KOPT-K1 (cell line): ENCODE results near the gene TMEM63B.
"Not testable (repeated sequence)": the region's sequence is repeated elsewhere in the genome, so short reads cannot be mapped to it uniquely, and the experiment has no call there.

Experiments used
- H3K27ac ChIP-seq: fragments of 200-600 bp; sonication (generic); 2 replicates; pipeline ENCODE4 v1.5.1; 2016; ENCODE audit warnings: antibody characterized with exemption, mild to moderate bottlenecking, low read depth, low read length; ENCODE audit not compliant: poor library complexity, severe bottlenecking
- H3K36me3 ChIP-seq: fragments of 200-600 bp; sonication (generic); 2 replicates; pipeline ENCODE4 v1.5.1; 2017; ENCODE audit warnings: antibody characterized with exemption, mild to moderate bottlenecking, low read length, moderate library complexity; ENCODE audit not compliant: insufficient read depth
- H3K9me3 ChIP-seq: fragments of 200-600 bp; sonication (generic); 2 replicates; pipeline ENCODE4 v1.5.1; 2017; ENCODE audit warnings: antibody characterized with exemption, low read length, mild to moderate bottlenecking; ENCODE audit not compliant: insufficient read depth, poor library complexity, severe bottlenecking

Gene TMEM63B

GRCh38 chr6:44090465-44090864 lies 36.9 kb upstream of the TMEM63B start:
- Histone ChIP-seq H3K27ac (no peak overlapping the region), H3K9me3 (no peaks in the 10 kb centered on the region), H3K36me3 (peaks cover 16% of the 10 kb centered on the region; the same call in 1 of the 2 replicates)

- H3K36me3 ChIP-seq = peaks cover 16% of the 10 kb centered on the region; the same call in 1 of the 2 replicates
- H3K27ac ChIP-seq, H3K9me3 ChIP-seq: not testable (repeated sequence)
Measured at GRCh38 chr6:44091356-44091755, 36.0 kb upstream of the TMEM63B start.

- H3K9me3 ChIP-seq = no peaks in the 10 kb centered on the region
- H3K36me3 ChIP-seq = peaks cover 16% of the 10 kb centered on the region; the same call in 1 of the 2 replicates
- H3K27ac ChIP-seq = no peak overlapping the region
Measured at GRCh38 chr6:44091981-44092884, 35.1 kb upstream of the TMEM63B start.

GRCh38 chr6:44093066-44093465 lies 34.3 kb upstream of the TMEM63B start:
- H3K36me3 ChIP-seq = peaks cover 16% of the 10 kb centered on the region; the same call in 1 of the 2 replicates
- H3K9me3 ChIP-seq = no peaks in the 10 kb centered on the region
- H3K27ac ChIP-seq = no peak overlapping the region

GRCh38 chr6:44093750-44094402 lies 33.5 kb upstream of the TMEM63B start:
- Histone ChIP-seq H3K36me3 (peaks cover 18% of the 10 kb centered on the region; the same call in 1 of the 2 replicates), H3K9me3 (no peaks in the 10 kb centered on the region), H3K27ac (no peak overlapping the region)

GRCh38 chr6:44094403-44095242 lies 32.7 kb upstream of the TMEM63B start:
- peaks cover 22% of the 10 kb centered on the region for H3K36me3 ChIP-seq
- H3K9me3 ChIP-seq = no peaks in the 10 kb centered on the region
- H3K27ac ChIP-seq = no peak overlapping the region

- peaks cover 28% of the 10 kb centered on the region for H3K36me3 ChIP-seq
- H3K27ac ChIP-seq = not testable (repeated sequence)
Measured at GRCh38 chr6:44095243-44095623, 32.1 kb upstream of the TMEM63B start.

GRCh38 chr6:44096612-44097011 lies 30.7 kb upstream of the TMEM63B start:
- Histone ChIP-seq H3K9me3 (no peaks in the 10 kb centered on the region), H3K27ac (no peak overlapping the region), H3K36me3 (peaks cover 41% of the 10 kb centered on the region)

More at GRCh38 chr6:44095243-44095623, 32.1 kb upstream of the TMEM63B start:
- not testable (repeated sequence) for H3K9me3 ChIP-seq

GRCh38 chr6:44097782-44098317 lies 29.5 kb upstream of the TMEM63B start:
- Histone ChIP-seq H3K27ac (no peak overlapping the region), H3K9me3 (no peaks in the 10 kb centered on the region), H3K36me3 (peaks cover 41% of the 10 kb centered on the region)

GRCh38 chr6:44099192-44099591 lies 28.2 kb upstream of the TMEM63B start:
- Histone ChIP-seq H3K36me3 (peaks cover 49% of the 10 kb centered on the region), H3K27ac (no peak overlapping the region), H3K9me3 (no peaks in the 10 kb centered on the region)

- Histone ChIP-seq H3K27ac (no peak overlapping the region), H3K9me3 (no peaks in the 10 kb centered on the region), H3K36me3 (peaks cover 50% of the 10 kb centered on the region)
Measured at GRCh38 chr6:44100088-44100550, 27.2 kb upstream of the TMEM63B start.

GRCh38 chr6:44101832-44102231 lies 25.5 kb upstream of the TMEM63B start:
- no peaks in the 10 kb centered on the region for H3K9me3 ChIP-seq
- peak overlapping the region; percentile 4 for H3K27ac ChIP-seq
- H3K36me3 ChIP-seq = peaks cover 67% of the 10 kb centered on the region

- Histone ChIP-seq H3K27ac (peak overlapping the region; percentile 4), H3K36me3 (peaks cover 71% of the 10 kb centered on the region), H3K9me3 (no peaks in the 10 kb centered on the region)
Measured at GRCh38 chr6:44102527-44102926, 24.8 kb upstream of the TMEM63B start.

- H3K36me3 ChIP-seq = peaks cover 83% of the 10 kb centered on the region
- H3K27ac ChIP-seq = no peak overlapping the region
- no peaks in the 10 kb centered on the region for H3K9me3 ChIP-seq
Measured at GRCh38 chr6:44104481-44105021, 22.8 kb upstream of the TMEM63B start.
